ENCODE measurements around the gene ESRRA.

The ESRRA gene

DNA sequence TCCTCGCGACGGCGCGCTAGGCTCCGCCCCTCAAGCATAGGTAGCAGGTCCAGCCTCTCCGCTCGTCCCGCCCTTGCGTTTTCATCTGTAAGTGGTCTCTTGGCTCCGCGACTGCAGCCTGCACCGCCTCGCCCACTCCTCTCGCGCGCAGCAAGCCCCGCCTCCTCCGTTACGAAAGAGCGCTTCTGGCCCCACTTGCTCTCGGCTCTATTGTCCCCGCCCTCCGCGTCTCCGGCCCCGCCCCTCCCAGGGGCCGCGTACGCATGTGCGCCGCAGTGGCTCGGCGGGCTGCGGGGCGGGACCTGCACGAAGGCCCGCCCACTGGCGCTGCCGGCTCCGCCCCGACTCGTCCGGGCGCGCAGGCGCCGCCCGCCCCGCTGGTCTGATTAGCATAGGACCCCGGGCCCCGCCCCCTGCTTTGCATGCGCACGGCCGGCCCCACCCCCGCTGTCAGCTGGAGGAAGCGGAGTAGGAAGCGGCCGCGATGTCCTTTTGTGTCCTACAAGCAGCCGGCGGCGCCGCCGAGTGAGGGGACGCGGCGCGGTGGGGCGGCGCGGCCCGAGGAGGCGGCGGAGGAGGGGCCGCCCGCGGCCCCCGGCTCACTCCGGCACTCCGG, at the start of gene ESRRA:
Gene ESRRA (plus strand): TSS at position 450 of the 616 bp plus-strand sequence. CDS start 1,656 bp downstream, outside the sequence.
- DNase-seq (ENCODE audit: low read depth): peak; percentile 95

DNA sequence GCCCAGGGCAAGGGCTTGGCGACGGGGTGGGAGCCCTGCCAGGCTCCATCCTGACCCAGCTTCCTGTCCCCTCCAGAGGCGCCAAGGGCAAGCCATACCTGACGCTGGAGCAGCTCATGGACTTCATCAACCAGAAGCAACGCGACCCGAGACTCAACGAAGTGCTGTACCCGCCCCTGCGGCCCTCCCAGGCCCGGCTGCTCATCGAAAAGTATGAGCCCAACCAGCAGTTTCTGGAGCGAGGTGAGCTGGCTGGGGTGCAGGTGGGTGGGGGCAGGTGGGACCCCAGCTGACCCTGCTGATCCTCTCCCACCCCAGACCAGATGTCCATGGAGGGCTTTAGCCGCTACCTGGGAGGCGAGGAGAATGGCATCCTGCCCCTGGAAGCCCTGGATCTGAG, 49.0 kb upstream of the ESRRA start:
- no peak for DNase-seq (ENCODE audit: low read depth)

DNA sequence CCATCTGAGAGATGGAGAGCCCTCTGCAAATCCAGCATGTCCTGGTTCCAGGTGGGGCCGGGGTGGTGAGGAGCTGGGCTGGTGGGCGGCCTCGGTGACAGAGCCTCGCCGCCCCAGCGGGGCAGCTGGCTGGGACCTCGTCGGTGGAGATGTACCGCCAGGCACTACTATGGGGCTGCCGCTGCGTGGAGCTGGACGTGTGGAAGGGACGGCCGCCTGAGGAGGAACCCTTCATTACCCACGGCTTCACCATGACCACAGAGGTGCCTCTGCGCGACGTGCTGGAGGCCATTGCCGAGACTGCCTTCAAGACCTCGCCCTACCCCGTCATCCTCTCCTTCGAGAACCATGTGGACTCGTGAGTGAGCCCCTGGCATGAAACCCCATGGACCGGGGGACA, 47.0 kb upstream of the ESRRA start:
- DNase-seq (ENCODE audit: low read depth): no peak

DNA sequence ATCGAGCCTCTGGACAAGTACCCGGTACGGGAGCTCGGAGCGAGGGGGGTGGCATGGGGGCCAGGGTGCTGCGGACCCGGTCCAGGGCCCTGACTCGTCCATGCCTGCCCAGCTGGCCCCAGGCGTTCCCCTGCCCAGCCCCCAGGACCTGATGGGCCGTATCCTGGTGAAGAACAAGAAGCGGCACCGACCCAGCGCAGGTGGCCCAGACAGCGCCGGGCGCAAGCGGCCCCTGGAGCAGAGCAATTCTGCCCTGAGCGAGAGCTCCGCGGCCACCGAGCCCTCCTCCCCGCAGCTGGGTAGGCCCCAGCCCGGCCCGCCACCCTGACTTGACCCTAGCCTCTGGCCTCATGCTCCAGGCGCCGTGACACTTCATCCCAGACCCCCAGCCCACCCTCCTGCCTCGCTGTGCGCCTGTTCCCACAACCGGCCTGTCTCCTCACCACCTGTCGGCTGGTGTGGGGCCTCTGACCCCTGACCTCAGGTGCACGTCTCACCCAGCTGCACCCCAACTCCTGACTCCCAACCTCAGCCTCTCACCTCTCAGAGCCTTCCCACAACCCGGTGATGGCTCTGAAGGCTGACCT, 46.3 kb upstream of the ESRRA start:
- no peak for DNase-seq (ENCODE audit: low read depth)

DNA sequence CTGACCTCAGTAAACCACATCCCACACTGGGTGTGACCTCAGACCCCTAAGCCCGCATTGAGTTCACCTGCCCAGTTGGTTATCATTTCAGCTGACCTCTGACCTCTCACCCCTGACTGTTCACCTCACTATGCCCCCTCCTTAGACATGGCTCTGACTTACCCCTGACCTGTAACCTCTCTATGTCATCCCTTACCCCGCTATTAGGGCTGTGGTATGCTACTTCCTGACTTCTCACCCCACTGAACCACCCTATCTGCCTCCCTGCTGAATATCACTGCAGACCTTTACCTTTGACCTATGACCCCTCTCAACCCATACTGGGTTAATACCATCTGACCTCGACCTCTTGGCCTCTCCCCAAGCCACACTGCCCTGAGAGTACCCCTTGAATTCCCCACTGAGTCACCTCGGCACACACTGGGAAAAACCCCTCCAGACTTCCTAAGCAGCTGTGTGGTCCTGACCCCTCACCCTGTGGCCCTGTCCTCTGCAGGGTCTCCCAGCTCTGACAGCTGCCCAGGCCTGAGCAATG, 45.7 kb upstream of the ESRRA start:
- no peak for DNase-seq (ENCODE audit: low read depth)

DNA sequence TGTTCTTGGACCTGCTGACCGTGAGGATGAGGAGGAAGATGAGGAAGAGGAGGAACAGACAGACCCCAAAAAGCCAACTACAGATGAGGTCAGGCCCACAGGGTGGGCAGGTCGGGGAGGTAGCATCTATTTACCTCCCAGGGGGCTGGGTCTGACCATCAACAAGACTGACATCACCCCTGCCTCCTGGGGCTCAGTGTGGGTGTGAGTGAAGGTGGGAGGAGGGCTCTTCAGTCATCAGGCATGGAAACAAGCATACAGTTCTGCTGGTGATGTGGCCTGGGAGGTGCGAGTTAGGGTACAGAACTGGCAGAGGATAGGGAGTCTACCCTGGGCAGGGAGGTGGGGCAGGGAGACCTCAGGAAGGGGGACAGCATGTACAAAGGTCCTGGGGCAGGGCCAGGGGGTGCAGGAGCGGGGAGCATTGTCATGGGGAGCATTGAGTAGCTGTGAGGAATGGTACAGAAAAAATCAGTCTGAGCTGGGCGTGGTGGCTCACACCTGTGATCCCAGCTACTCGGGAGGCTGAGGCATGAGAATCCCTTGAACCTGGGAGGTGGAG, 45.1 kb upstream of the ESRRA start:
- DNase-seq (ENCODE audit: low read depth): no peak

DNA sequence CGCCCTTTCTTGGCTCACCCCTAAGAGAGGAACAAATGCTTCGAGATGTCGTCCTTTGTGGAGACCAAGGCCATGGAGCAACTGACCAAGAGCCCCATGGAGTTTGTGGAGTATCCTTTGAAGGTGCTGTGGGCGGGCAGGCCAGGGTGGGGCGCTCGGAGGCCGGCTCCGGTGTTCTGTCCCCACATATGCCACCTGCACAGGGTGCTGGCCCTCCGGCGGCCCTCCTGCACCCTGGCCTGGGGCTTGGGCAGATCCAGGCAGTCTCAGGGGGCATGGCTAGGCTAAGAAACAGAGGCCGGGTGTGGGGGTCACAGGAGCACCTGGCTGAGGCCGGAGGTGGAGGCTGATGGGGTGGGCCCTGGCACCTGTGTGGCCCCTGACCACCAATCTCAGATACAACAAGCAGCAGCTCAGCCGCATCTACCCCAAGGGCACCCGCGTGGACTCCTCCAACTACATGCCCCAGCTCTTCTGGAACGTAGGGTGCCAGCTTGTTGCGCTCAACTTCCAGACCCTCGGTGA, 43.7 kb upstream of the ESRRA start:
- DNase-seq (ENCODE audit: low read depth): no peak

DNA sequence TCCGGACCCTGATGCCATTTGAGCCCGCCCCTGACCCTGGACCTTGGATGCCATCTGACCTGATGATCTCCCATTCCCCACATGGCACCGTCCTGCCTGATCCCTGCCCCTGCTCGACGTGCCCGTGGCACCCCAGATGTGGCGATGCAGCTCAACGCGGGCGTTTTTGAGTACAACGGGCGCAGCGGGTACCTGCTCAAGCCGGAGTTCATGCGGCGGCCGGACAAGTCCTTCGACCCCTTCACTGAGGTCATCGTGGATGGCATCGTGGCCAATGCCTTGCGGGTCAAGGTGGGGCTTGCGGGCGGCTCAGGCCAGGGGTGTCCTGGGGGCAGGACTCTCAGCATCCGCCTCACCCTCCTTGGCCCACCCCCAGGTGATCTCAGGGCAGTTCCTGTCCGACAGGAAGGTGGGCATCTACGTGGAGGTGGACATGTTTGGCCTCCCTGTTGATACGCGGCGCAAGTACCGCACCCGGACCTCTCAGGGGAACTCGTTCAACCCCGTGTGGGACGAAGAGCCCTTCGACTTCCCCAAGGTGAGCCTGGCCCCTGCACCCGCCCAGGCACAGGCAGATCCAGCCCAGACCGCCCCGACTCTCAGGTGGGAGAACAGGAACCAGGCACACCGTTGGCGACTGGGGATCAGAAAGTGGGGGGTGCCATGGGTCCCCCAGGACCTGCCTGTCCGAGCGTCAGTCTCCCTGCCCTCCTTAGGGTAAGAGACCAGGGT, 42.9 kb upstream of the ESRRA start:
- no peak for DNase-seq (ENCODE audit: low read depth)

DNA sequence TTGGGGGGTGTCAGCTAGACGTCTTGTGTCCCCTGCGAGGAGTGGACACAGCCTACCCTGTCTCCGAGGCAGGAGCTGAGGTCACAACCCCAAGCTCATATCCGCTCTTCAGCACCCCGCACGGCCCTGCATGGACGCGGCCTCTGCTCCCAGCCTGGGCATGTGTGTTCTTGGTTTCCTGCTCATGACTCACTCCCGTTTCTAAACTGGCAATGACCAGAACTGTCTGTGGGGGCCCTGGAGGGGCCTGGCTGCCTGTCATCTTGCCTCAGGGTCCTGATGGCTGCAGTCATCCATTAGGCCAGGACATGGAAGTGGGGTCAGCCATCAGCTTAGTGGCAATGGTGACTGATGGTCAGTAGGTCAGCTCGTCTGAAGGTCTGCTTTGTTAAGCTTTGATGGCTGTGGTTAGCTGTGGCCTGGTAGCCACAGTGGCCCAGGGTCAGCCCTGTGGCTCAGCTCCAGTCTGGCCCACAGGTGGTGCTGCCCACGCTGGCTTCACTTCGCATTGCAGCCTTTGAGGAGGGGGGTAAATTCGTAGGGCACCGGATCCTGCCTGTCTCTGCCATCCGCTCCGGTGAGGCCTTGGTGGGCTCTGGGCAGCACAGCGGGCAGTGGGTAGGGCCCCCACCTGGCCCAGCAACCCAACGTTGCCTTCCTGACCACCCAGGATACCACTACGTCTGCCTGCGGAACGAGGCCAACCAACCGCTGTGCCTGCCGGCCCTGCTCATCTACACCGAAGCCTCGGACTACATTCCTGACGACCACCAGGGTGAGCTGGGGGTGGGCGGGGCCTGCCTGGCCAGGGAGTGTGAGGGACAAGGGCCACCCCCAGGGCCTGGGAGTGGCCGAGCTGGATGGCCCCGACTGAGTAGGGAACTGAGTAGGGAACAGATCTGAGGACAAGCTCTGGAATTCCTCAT, 42.0 kb upstream of the ESRRA start:
- no peak for DNase-seq (ENCODE audit: low read depth)

DNA sequence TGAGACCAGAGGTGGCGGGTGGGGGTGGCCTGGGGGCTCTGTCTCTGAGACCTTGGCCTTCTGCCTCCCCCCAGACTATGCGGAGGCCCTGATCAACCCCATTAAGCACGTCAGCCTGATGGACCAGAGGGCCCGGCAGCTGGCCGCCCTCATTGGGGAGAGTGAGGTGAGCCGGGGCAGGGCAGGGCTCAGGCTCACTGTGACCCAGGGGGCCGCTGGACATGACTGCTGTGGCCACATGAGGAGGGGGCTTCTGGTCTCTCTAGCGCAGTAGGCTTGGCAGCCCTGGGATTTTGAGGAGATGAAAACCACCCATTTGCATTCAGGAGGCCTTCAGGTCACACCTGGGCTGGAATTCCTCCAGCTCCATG, 41.4 kb upstream of the ESRRA start:
- no peak for DNase-seq (ENCODE audit: low read depth)

DNA sequence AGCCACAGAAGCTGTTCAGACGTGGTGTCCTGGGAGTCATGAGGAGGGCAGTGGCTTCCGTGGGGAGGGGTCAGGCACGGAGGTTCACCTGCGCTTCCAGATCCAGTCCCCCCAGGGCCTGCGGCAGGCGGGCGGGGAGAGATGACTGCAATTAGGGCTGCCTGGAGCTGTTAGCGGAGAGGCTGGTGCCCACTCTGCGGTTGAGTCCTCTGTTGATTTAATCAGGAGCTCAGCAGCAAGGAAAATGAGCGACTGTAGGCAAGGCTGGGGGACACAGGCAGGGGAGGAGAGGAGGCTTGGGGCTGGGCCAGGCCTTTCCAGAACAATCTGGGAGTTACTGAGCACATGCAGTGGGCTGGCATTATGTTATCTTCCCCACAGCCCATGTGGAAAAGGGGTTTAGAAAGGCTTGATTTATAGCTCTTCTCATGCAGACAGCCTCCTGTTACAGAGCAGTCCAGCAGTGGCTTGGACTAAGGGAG, 40.9 kb upstream of the ESRRA start:
- no peak for DNase-seq (ENCODE audit: low read depth)

DNA sequence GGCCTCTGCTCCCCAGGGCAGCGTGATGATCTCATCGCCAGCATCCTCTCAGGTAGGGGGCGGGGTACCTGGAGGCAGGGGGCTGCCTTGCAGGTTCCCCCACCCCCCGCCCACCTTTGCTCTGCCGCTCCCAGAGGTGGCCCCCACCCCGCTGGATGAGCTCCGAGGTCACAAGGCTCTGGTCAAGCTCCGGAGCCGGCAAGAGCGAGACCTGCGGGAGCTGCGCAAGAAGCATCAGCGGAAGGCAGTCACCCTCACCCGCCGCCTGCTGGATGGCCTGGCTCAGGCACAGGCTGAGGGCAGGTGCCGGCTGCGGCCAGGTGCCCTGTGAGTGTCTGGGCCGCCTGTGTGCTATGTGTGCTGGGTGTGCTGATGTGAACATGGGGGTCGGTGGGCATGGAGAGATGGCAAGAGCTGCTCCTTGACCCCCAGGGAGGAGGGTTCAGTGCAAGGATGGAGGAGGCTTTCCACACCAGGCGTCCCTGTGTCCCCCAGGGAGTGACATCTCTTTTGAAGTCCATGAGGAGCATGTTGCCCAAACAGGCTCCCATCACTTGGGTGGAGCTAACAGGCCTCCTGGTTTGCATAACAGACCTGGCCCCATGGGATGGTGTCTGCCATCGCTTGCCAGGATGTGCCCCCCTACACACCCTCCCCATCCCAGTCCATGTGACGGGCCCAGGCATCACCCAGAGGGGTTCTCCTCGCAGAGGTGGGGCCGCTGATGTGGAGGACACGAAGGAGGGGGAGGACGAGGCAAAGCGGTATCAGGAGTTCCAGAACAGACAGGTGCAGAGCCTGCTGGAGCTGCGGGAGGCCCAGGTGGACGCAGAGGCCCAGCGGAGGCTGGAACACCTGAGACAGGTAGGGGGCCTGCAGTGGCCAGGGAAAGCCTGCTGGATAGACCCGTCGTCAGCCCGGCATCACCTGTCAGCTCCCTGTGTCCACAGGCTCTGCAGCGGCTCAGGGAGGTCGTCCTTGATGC, 39.9 kb upstream of the ESRRA start:
- DNase-seq (ENCODE audit: low read depth): no peak

DNA sequence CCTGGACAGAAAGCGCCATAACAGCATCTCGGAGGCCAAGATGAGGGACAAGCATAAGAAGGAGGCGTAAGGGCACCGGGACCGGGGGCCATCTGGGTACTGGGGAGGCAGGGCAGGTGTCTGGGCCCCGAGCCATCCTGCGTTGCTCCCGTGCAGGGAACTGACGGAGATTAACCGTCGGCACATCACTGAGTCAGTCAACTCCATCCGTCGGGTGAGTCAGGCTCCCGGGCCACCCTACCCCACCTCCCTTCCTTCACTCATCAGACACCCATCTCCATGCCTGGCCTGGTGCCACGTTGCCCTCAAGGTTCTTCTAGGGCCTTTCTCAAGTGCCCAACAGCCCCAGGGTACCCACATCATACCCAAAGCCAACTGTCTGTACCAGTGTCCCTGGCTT, 39.0 kb upstream of the ESRRA start:
- no peak for DNase-seq (ENCODE audit: low read depth)

DNA sequence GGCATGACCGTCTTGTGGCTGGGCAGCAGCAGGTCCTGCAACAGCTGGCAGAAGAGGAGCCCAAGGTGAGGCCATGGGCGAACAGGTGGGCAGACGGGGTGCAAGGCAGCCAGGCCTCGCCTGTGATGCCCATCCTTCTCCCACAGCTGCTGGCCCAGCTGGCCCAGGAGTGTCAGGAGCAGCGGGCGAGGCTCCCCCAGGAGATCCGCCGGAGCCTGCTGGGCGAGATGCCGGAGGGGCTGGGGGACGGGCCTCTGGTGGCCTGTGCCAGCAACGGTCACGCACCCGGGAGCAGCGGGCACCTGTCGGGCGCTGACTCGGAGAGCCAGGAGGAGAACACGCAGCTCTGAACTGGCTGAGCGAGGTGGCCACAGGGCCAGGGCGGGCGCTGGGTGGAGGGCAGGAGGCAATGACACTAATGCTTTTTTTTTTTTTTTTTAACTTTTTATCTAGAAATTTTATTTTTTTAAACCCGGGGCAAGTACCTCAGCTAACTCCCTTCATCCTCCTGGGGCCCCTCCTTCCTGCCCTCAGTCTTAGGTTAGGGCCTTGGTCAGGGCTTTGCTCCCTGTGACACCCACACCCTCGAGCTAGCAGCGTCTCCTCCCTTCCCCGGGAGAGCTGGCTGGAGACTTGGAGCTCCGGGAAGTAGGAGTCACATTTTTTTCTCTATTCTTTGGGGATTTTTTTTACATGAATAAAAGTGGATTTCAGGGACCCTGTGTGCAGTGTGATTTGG, 37.9 kb upstream of the ESRRA start:
- DNase-seq (ENCODE audit: low read depth): no peak

DNA sequence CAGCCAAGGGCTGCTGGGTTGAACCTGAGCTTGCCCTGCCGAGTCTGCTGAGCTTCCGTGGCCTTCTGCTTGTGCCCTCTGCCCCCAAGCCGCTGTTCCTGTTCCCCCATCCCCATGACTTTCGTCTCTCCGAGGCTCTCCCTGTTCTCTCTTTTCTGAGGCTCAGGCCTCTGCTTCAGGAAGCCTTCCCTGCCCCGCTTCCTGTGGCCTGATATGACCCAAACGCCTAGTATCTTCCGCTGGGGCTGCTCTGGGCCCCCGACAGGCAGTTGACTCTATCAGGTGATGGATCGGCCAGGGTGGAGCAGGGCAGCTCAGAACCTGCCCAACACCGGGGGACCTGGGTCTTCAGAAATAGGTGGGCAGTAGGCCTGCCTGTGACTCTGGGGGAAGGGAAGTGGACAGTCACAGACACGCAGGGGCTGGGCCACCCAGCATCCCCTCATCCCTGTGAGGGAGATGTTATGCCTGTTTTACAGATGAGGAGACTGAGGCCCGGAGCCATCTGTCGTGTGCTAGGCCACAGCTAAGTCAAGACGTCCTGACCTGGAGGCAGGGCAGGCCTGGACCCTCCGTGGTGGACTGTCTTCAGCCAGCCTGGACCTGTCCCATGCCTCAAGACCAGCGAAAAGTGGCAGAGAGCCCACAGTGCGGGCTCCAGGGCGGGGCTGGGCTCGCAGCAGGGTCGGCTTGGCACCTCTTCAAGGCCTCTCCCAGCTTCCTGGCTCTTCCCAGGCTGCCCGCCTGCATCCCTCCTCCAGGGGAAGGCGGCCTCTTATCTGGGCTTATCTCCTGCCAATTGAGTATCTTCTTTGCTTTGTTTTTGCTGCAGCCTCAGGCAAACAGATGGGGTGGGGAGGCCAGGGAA, 37.1 kb upstream of the ESRRA start:
- no peak for DNase-seq (ENCODE audit: low read depth)

DNA sequence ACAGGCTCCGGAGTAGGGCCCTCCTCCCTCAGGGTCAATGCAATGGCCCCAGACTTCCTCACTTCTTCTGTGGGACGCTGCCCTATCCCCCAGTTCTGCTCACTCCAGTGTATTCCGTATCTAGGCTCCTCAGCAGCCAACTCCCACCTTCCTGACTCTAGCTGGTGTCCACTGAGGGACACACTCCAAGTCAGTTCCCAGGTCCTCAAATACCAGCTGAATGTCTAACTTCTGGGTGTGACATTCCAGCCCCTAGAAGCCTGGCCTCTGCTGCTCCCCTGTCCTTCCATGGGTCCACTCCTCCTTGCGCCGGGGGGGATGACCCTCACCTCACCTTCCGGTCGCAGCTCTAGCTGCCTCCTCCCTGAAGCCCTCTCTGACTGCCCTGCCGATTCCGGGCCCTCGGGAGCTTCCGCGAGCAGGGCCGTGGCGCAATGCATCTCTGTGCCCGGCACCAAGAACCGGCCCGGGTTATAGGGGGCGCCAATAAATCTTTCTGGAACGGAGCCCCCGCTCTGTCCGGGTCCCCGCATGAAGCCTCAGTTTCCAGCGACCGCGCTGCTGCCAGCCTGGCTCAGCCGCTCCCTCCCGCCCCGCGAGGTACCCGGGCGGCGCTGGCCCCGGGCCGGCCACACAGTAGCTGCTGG, 36.3 kb upstream of the ESRRA start:
- DNase-seq (ENCODE audit: low read depth): no peak

DNA sequence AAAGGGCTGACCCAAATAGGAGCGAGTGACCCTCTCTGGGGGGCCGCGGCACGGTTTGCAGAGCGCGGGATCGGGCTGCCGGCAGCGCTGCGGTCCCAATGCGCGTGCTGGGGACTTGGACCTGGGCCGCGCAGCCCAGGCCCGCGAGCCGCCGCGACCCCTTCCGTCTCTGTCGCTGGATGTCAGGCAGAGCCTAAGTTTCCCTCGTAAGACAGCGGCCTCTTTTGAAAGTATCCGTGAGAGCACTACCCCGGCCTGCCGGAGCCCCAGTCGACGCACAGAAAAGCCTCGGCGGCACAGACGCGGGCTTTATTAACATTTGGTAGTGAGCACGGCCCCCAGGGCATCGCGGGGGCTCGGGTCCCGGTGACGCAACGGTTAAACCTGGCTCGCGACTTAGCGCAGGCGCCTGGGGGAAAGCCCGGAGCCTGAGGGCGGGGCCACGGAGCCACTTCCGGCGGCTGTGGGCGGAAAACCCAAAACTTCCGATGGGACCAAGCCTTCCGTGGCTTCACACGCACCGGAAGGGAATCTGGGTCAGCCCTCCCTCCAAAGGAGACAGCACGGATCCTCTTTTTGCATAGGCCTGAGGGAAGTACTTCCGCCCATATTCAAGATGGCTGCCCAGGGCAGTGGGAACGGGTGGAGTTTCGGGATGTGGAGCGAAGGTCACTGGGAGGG, 35.6 kb upstream of the ESRRA start:
- DNase-seq (ENCODE audit: low read depth): peak; percentile 100
